Adipose tissue (tissue), 3 donors: ENCODE results near the gene MARK2. TPM values are rescaled to one million over a fixed set of nuclear protein-coding genes. Genes with fewer than 3 reads are reported as not detected.

Source experiments
- H3K27ac ChIP-seq: one replicate; pipeline ENCODE4 v1.5.1; 2013; ENCODE audit warnings: low read depth, low read length
- WGBS, 3 donors: extraction: QIAGEN DNeasy Blood & Tissue Kit; methylation state at CpG; one replicate each; pipeline ENCODE4 v1.1.7; 2013; 5-methylcytosine and 5-hydroxymethylcytosine counted together
- polyA plus RNA-seq, 3 donors: library from polyadenylated mRNA; stranded (reverse); fragments of 200-250 nt; gene quantifications; one replicate each; pipeline ENCODE4 v1.2.3, GENCODE V29; 2013
- donor health status: healthy with polysubstance abuse.
- donor health status: Bipolar disorder and iron deficiency.
- donor health status: healthy.

The MARK2 gene
- polyA plus RNA-seq, 3 donors: 13.4 to 15.0 (median 14.2) TPM

- 56 to 80% (median 60%) methylated on average over 18 to 20 of the region's 20 CpGs for WGBS, 3 donors
These were observed 76.2 kb downstream of the MARK2 start for GRCh38 chr11:63914896-63915691.

GRCh38 chr11:63915961-63916836 lies 77.3 kb downstream of the MARK2 start:
- WGBS, 3 donors: 5 to 7% (median 6%) methylated on average over 49 to 56 of the region's 56 CpGs
- no peak overlapping the region for H3K27ac ChIP-seq

More at GRCh38 chr11:63914896-63915691, 76.2 kb downstream of the MARK2 start:
- H3K27ac ChIP-seq: no peak overlapping the region

- H3K27ac ChIP-seq: peak within 1 kb of the TSS; percentile 9
- 0 to 2% (median 0%) methylated on average over 47 to 84 of the region's 85 CpGs for WGBS, 3 donors
These were observed 78.2 kb downstream of the MARK2 start, which contains the start of gene RCOR2 for GRCh38 chr11:63916837-63917691. Gene RCOR2 (minus strand): TSS chr11:63917164. CDS start chr11:63916456, 708 bp downstream.

- H3K27ac ChIP-seq: peak overlapping the region; percentile 9
- WGBS, 3 donors: 8 to 12% (median 11%) methylated on average over 32 to 50 of the region's 50 CpGs
These were observed 79.0 kb downstream of the MARK2 start for GRCh38 chr11:63917692-63918506.

- H3K27ac ChIP-seq: no peak overlapping the region
- WGBS, 3 donors: 41 to 68% (median 49%) methylated on average over 8 to 9 of the region's 9 CpGs
These were observed 79.7 kb downstream of the MARK2 start for GRCh38 chr11:63918507-63919191.

GRCh38 chr11:63919267-63920125 lies 80.6 kb downstream of the MARK2 start:
- H3K27ac ChIP-seq: no peak overlapping the region
- WGBS, 3 donors: 19 to 22% (median 20%) methylated on average over 22 to 41 of the region's 41 CpGs

GRCh38 chr11:63920126-63920938 lies 81.4 kb downstream of the MARK2 start:
- no peak overlapping the region for H3K27ac ChIP-seq
- WGBS, 3 donors: 19 to 50% (median 41%) methylated on average over 20 to 22 of the region's 22 CpGs

GRCh38 chr11:63920939-63921417 lies 82.1 kb downstream of the MARK2 start:
- 44 to 55% (median 50%) methylated on average over 14 of the region's 14 CpGs for WGBS, 3 donors
- H3K27ac ChIP-seq: no peak overlapping the region

- 54 to 91% (median 85%) methylated on average over 2 of the region's 2 CpGs for WGBS, 3 donors
- H3K27ac ChIP-seq: no peak overlapping the region
These were observed 83.8 kb downstream of the MARK2 start for GRCh38 chr11:63922673-63923192.

- 45 to 56% (median 47%) methylated on average over 4 of the region's 4 CpGs for WGBS, 3 donors
- H3K27ac ChIP-seq: no peak overlapping the region
These were observed 84.4 kb downstream of the MARK2 start for GRCh38 chr11:63923319-63923718.

- no peak overlapping the region for H3K27ac ChIP-seq
- 81 to 91% (median 84%) methylated on average over 5 of the region's 5 CpGs for WGBS, 3 donors
These were observed 90.7 kb downstream of the MARK2 start for GRCh38 chr11:63929616-63930015.

GRCh38 chr11:63931045-63931444 lies 92.1 kb downstream of the MARK2 start:
- H3K27ac ChIP-seq: no peak overlapping the region
- WGBS, 3 donors: 65 to 74% (median 73%) methylated on average over 6 of the region's 6 CpGs

GRCh38 chr11:63931876-63932275 lies 93.0 kb downstream of the MARK2 start:
- no peak overlapping the region for H3K27ac ChIP-seq
- WGBS, 3 donors: 78 to 82% (median 80%) methylated on average over 12 of the region's 12 CpGs

GRCh38 chr11:63933459-63933858 lies 94.5 kb downstream of the MARK2 start:
- WGBS, 3 donors: 57 to 84% (median 79%) methylated on average over 1 of the region's 1 CpG
- H3K27ac ChIP-seq: no peak overlapping the region
